Mesodermal cell (in vitro differentiated cells): ENCODE measurements around the gene PLEKHG4B.

Experiments used
- H3K27ac ChIP-seq: 2 replicates; pipeline ENCODE4 v1.7.0; 2013; ENCODE audit warnings: mild to moderate bottlenecking, low read depth, low read length, moderate library complexity; ENCODE audit not compliant: severe bottlenecking
- H3K36me3 ChIP-seq: 2 replicates; pipeline ENCODE4 v1.7.1; 2013; ENCODE audit warnings: mild to moderate bottlenecking, low read length, moderate library complexity; ENCODE audit not compliant: control insufficient read depth, insufficient read depth
- H3K4me1 ChIP-seq: one replicate; pipeline ENCODE4 v1.7.1; 2013; ENCODE audit warnings: mild to moderate bottlenecking, low read length; ENCODE audit not compliant: insufficient read depth, control insufficient read depth, poor library complexity, severe bottlenecking
- H3K4me3 ChIP-seq: 2 replicates; pipeline ENCODE4 v1.7.0; 2013; ENCODE audit warnings: low read length, control low read depth, mild to moderate bottlenecking; ENCODE audit not compliant: insufficient read depth, poor library complexity, severe bottlenecking; ENCODE audit errors: extremely low read depth
- H3K9me3 ChIP-seq: 2 replicates; pipeline ENCODE4 v1.7.1; 2013; ENCODE audit warnings: mild to moderate bottlenecking, low read length, moderate library complexity; ENCODE audit not compliant: control insufficient read depth
- WGBS, 2 experiments: methylation state at CpG; one replicate each; pipeline ENCODE4 v1.1.5; 2013; ENCODE audit warnings: missing lambda C conversion rate in 2 of 2; ENCODE audit not compliant: insufficient coverage in 2 of 2; 5-methylcytosine and 5-hydroxymethylcytosine counted together

Gene PLEKHG4B

GRCh38 chr5:184471-184870 lies 92.5 kb downstream of the PLEKHG4B start:
- 100% methylated on average over 1 to 3 of the region's 7 CpGs for WGBS, 2 experiments
- no peak overlapping the region for H3K4me3 ChIP-seq
- H3K36me3 ChIP-seq, result no peaks in the 10 kb centered on the region
- H3K9me3 ChIP-seq, result no peaks in the 10 kb centered on the region
- no peak overlapping the region for H3K27ac ChIP-seq
- H3K4me1 ChIP-seq, result no peaks in the 10 kb centered on the region

GRCh38 chr5:185095-186070 lies 93.4 kb downstream of the PLEKHG4B start:
- Histone ChIP-seq H3K4me3 (no peak overlapping the region), H3K36me3 (no peaks in the 10 kb centered on the region), H3K9me3 (no peaks in the 10 kb centered on the region), H3K4me1 (no peaks in the 10 kb centered on the region), H3K27ac (no peak overlapping the region)
- 91 to 93% methylated on average over 21 of the region's 21 CpGs for WGBS, 2 experiments

- H3K9me3 ChIP-seq, result no peaks in the 10 kb centered on the region
- H3K27ac ChIP-seq, result no peak overlapping the region
- 94% methylated on average over 16 to 25 of the region's 28 CpGs for WGBS, 2 experiments
- H3K36me3 ChIP-seq, result no peaks in the 10 kb centered on the region
- H3K4me3 ChIP-seq, result no peak overlapping the region
- H3K4me1 ChIP-seq, result no peaks in the 10 kb centered on the region
These were observed 94.4 kb downstream of the PLEKHG4B start for GRCh38 chr5:186091-187041.

GRCh38 chr5:187042-187431 lies 95.1 kb downstream of the PLEKHG4B start:
- Histone ChIP-seq H3K9me3 (no peaks in the 10 kb centered on the region), H3K36me3 (no peaks in the 10 kb centered on the region), H3K4me3 (no peak overlapping the region), H3K27ac (no peak overlapping the region), H3K4me1 (no peaks in the 10 kb centered on the region)
- WGBS, 2 experiments, result 86 to 87% methylated on average over 8 to 9 of the region's 13 CpGs

GRCh38 chr5:187617-188451 lies 95.9 kb downstream of the PLEKHG4B start:
- Histone ChIP-seq H3K4me3 (no peak overlapping the region), H3K9me3 (no peaks in the 10 kb centered on the region), H3K4me1 (no peaks in the 10 kb centered on the region), H3K36me3 (no peaks in the 10 kb centered on the region), H3K27ac (no peak overlapping the region)
- WGBS, 2 experiments, result 76 to 81% methylated on average over 17 to 20 of the region's 21 CpGs

- Histone ChIP-seq H3K4me3 (no peak overlapping the region), H3K36me3 (no peaks in the 10 kb centered on the region), H3K4me1 (no peaks in the 10 kb centered on the region), H3K27ac (no peak overlapping the region), H3K9me3 (no peaks in the 10 kb centered on the region)
- 46 to 48% methylated on average over 28 to 36 of the region's 37 CpGs for WGBS, 2 experiments
These were observed 96.8 kb downstream of the PLEKHG4B start for GRCh38 chr5:188488-189481.

GRCh38 chr5:189486-189885 lies 97.5 kb downstream of the PLEKHG4B start:
- no peaks in the 10 kb centered on the region for H3K9me3 ChIP-seq
- no peak overlapping the region for H3K27ac ChIP-seq
- 93 to 94% methylated on average over 5 to 8 of the region's 10 CpGs for WGBS, 2 experiments
- no peaks in the 10 kb centered on the region for H3K36me3 ChIP-seq
- H3K4me1 ChIP-seq, result no peaks in the 10 kb centered on the region
- H3K4me3 ChIP-seq, result no peak overlapping the region

- 86 to 93% methylated on average over 4 to 7 of the region's 11 CpGs for WGBS, 2 experiments
These were observed 98.0 kb downstream of the PLEKHG4B start for GRCh38 chr5:189976-190365.

GRCh38 chr5:190366-191035 lies 98.5 kb downstream of the PLEKHG4B start:
- Histone ChIP-seq H3K27ac (no peak overlapping the region), H3K36me3 (no peaks in the 10 kb centered on the region)
- WGBS, 2 experiments, result 43 to 71% methylated on average over 4 to 10 of the region's 16 CpGs

More at GRCh38 chr5:189976-190365, 98.0 kb downstream of the PLEKHG4B start:
- no peak overlapping the region for H3K27ac ChIP-seq
- H3K4me1 ChIP-seq, result no peaks in the 10 kb centered on the region
- H3K36me3 ChIP-seq, result no peaks in the 10 kb centered on the region
- H3K4me3 ChIP-seq, result no peak overlapping the region
- H3K9me3 ChIP-seq, result no peaks in the 10 kb centered on the region

More at GRCh38 chr5:190366-191035, 98.5 kb downstream of the PLEKHG4B start:
- Histone ChIP-seq H3K4me3 (no peak overlapping the region), H3K9me3 (no peaks in the 10 kb centered on the region), H3K4me1 (no peaks in the 10 kb centered on the region)
